PC-9 (cell line): ENCODE measurements around the gene C3orf20. TPM values are rescaled to one million over a fixed set of nuclear protein-coding genes. Genes with fewer than 3 reads are reported as not detected.

Source experiments
- BruUV-seq: library from RNA; stranded (reverse); fragments of 400-500 nt; replicated peaks from 2 replicates; lab custom pipeline; 2021; lab: Mats Ljungman, UMichigan
- CTCF ChIA-PET: fragments of 300-600 bp; sonication (Branson Sonifier 250); formaldehyde crosslinking; loops from one replicate; lab custom pipeline; 2022; ENCODE audit warnings: antibody characterized with exemption; lab: Charles Lee
- POLR2A ChIA-PET: fragments of 300-600 bp; sonication (Branson Sonifier 250); formaldehyde crosslinking; loops from one replicate; lab custom pipeline; 2022; ENCODE audit warnings: antibody characterized with exemption; ENCODE audit not compliant: unreplicated experiment; lab: Charles Lee
- DNase-seq, 2 experiments: peaks; one replicate each; pipeline versions ENCODE4 v3.0.0 to v3.0.0-alpha.2; 2015 to 2022; ENCODE audit warnings: mixed read lengths in 1 of 2
- H2AFZ ChIP-seq: fragments of 200-600 bp; sonication (generic); 2 replicates; pipeline ENCODE4 v1.8.1; 2017; ENCODE audit warnings: antibody characterized with exemption
- H3F3A ChIP-seq: fragments of 200-600 bp; sonication (generic); 2 replicates; pipeline ENCODE4 v1.8.1; 2017; ENCODE audit warnings: antibody characterized with exemption, mild to moderate bottlenecking, low read depth; ENCODE audit not compliant: insufficient read depth
- H3K27ac ChIP-seq: fragments of 200-600 bp; sonication (generic); 2 replicates; pipeline ENCODE4 v1.6.1; 2016; ENCODE audit warnings: mixed run types
- H3K27me3 ChIP-seq: fragments of 200-600 bp; sonication (generic); 2 replicates; pipeline ENCODE4 v1.6.1; 2016; ENCODE audit warnings: low read depth, mixed run types; ENCODE audit not compliant: insufficient read depth
- H3K36me3 ChIP-seq: fragments of 200-600 bp; sonication (generic); 2 replicates; pipeline ENCODE4 v1.6.1; 2016; ENCODE audit warnings: low read depth, mixed run types
- H3K4me1 ChIP-seq: fragments of 200-600 bp; sonication (generic); replicated peaks from 2 replicates; pipeline ENCODE4 v1.6.1; 2016; ENCODE audit warnings: mixed run types; ENCODE audit not compliant: insufficient read depth
- H3K4me2 ChIP-seq: fragments of 200-600 bp; sonication (generic); 2 replicates; pipeline ENCODE4 v1.6.1; 2017; ENCODE audit warnings: mixed run types
- H3K4me3 ChIP-seq: fragments of 200-600 bp; sonication (generic); 2 replicates; pipeline ENCODE4 v1.6.1; 2016; ENCODE audit warnings: mixed run types
- H3K79me2 ChIP-seq: fragments of 200-600 bp; sonication (generic); 2 replicates; pipeline ENCODE4 v1.6.1; 2017; ENCODE audit warnings: low read depth, mixed run types
- H3K9me2 ChIP-seq: fragments of 200-600 bp; sonication (generic); 2 replicates; pipeline ENCODE4 v1.8.1; 2017; ENCODE audit warnings: mild to moderate bottlenecking; ENCODE audit not compliant: insufficient read depth
- H3K9me3 ChIP-seq: fragments of 200-600 bp; sonication (generic); 2 replicates; pipeline ENCODE4 v1.8.1; 2016; ENCODE audit warnings: low read depth; ENCODE audit not compliant: insufficient read depth
- H4K20me1 ChIP-seq: fragments of 200-600 bp; sonication (generic); 2 replicates; pipeline ENCODE4 v1.8.1; 2017; ENCODE audit not compliant: insufficient read depth
- EZH2 ChIP-seq: fragments of 200-600 bp; sonication (generic); IDR thresholded peaks from 2 replicates; pipeline ENCODE4 v1.8.0; 2017; ENCODE audit warnings: antibody characterized with exemption, low read depth
- intact Hi-C: fragments of 100-400 bp; cut with micrococcal nuclease; formaldehyde crosslinking; loops from one replicate; pipeline ENCODE4 v1.10.0; 2022; ENCODE audit not compliant: unreplicated experiment
- total RNA-seq: library from RNA; stranded (reverse); gene quantifications from 2 replicates; pipeline ENCODE4 v1.2.3, GENCODE V29; 2021
- TF ChIP-seq, protein P1 (sequence below): fragments of 200-600 bp; sonication (generic); conservative IDR thresholded peaks from 2 replicates; pipeline ENCODE4 v1.6.1; 2017; ENCODE audit warnings: mixed run types, antibody characterized with exemption, mild to moderate bottlenecking, moderate library complexity

Gene C3orf20
- total RNA-seq, 1 experiment from 2014 or later, result not detected

DNA sequence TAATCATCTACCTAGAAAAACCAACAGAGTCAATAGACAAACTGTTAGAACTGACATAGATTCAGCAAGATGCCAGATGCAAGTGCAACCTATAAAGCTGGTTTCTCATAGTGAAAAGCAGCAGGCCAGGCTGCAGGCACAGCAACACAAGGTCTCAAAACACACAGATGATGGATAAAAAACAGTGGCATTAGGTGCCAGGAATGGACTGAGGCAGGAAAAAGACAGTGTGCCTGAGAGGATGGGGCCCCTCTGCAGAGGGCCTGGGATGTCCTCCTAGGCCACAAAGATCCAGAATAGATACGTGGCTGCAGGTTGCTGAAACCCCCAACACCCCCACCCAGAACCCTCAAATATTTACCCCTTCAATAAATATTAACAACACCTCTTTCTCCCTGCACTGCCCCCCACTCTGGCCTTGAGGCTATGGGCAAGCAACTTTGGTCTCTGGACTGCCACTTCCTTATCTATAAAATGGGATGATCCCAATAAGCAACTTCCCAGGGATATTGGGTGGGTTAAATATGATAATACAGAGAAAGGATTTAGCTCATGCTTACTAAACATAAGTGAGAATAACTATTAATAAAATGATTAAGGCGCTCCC is 108.6 kb downstream of the C3orf20 start:
- Histone ChIP-seq H3K79me2 (no peaks in the 10 kb centered on the region), H3F3A (no peaks in the 10 kb centered on the region), H3K9me2 (no peaks in the 10 kb centered on the region), H3K36me3 (no peaks in the 10 kb centered on the region), H3K27me3 (peaks cover 4% of the 10 kb centered on the region; the same call in 1 of the 2 replicates), H3K27ac (no peak overlapping the region), H3K4me2 (no peak overlapping the region), H4K20me1 (peaks cover 6% of the 10 kb centered on the region; the same call in 1 of the 2 replicates), H3K4me3 (no peak overlapping the region), H3K4me1 (no peaks in the 10 kb centered on the region), H2AFZ (no peak overlapping the region), H3K9me3 (no peaks in the 10 kb centered on the region; the same call in 1 of the 2 replicates)
- TF ChIP-seq, protein P1, sequence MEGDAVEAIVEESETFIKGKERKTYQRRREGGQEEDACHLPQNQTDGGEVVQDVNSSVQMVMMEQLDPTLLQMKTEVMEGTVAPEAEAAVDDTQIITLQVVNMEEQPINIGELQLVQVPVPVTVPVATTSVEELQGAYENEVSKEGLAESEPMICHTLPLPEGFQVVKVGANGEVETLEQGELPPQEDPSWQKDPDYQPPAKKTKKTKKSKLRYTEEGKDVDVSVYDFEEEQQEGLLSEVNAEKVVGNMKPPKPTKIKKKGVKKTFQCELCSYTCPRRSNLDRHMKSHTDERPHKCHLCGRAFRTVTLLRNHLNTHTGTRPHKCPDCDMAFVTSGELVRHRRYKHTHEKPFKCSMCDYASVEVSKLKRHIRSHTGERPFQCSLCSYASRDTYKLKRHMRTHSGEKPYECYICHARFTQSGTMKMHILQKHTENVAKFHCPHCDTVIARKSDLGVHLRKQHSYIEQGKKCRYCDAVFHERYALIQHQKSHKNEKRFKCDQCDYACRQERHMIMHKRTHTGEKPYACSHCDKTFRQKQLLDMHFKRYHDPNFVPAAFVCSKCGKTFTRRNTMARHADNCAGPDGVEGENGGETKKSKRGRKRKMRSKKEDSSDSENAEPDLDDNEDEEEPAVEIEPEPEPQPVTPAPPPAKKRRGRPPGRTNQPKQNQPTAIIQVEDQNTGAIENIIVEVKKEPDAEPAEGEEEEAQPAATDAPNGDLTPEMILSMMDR, result no peak
- TF ChIP-seq EZH2, result no peak
- BruUV-seq, result no TSS peak
- intact Hi-C loops, result loop anchor here (5.0 kb wide), 1 partner anchor 581 kb away; no protein-coding TSS in a partner anchor
- ChIA-PET CTCF (no interaction called here), POLR2A (no interaction called here)
- no peak for DNase-seq

DNA sequence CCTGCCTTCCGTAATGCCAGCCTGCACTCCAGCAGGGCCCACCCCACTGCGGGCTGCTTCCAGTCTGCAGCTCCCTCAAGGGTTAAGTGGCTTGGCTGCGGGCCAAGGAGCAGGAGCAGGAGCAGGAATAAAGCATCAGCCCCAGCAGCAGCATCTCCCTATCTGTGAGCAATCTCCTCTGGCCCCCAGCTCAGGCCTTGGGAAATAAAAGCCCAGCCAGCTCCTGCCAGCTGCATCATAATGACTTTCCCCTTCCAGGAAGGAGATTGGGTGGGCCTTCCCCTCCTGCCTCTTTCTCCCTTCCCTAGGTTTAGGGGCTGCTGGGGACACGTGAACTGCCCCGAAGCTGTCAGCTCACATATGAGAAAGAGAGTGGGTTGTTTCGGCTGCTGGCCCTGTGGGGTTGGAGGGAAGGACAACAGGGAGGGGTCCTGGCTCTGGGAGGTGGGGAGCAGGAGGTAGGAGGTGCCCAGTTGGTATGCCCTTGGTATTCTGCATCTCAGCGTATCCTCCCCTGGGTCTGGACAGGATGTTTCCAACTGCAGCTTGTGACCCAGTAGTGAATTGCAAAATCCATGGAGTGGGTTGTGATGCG is 109.2 kb downstream of the C3orf20 start:
- Histone ChIP-seq H2AFZ (no peak overlapping the region), H3K4me3 (no peak overlapping the region), H3K27me3 (peaks cover 4% of the 10 kb centered on the region; the same call in 1 of the 2 replicates), H4K20me1 (peaks cover 6% of the 10 kb centered on the region; the same call in 1 of the 2 replicates), H3F3A (no peaks in the 10 kb centered on the region), H3K9me2 (no peaks in the 10 kb centered on the region), H3K4me2 (no peak overlapping the region), H3K4me1 (no peaks in the 10 kb centered on the region), H3K36me3 (no peaks in the 10 kb centered on the region), H3K27ac (no peak overlapping the region), H3K79me2 (no peaks in the 10 kb centered on the region), H3K9me3 (no peaks in the 10 kb centered on the region)
- ChIA-PET CTCF (no interaction called here), POLR2A (no interaction called here)
- no peak for TF ChIP-seq EZH2
- TF ChIP-seq, protein P1, result no peak
- intact Hi-C loops, result loop anchor here (5.0 kb wide), 1 partner anchor 582 kb away; no protein-coding TSS in a partner anchor
- no TSS peak for BruUV-seq
- DNase-seq, result no peak

DNA sequence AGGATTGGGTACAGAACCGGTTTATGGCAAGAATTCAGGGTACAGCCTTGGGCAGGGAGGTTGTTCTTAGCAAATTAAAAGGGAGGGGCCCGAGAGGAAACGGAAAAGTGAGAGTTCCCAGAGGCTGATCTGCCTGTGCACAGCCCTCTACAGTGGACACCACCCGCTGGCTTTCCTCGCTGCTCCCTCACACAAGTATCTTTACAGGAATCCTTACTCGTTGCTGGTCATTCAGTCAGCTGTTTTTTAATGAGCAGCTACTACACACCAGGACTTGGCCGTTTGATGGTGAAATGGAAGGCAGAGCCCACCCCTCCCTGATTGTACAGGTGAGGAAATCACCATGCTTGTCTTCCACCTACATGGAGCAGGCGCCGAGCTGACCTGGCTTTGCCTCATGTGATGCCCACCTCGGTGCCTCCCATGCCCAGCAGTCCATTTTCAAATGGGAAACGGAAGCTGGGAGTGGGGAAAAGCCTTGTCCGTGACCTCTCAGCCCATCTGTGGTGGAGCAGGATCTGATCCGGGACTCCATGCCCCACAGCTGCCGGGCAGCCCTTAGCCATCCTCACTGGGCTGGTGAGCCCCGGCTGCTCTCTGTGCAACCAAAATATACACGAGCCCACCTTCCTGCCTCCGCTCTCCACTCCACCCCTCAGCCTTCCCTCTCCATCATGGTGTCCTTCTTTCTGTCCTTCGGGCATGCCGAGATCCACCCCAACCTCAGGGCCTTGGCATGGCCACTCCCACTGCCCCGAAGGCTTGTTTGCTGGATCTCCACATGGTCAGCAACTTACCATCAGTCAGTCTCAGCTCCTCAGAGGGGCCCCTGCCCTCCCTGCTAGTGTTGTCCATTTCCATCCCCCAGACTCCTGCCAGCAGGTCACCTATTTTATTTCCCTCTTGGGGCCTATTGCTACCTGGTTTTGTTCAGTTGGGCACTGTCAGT is 110.5 kb downstream of the C3orf20 start:
- intact Hi-C loops, result no loop called here
- no peaks in the 10 kb centered on the region for H3K4me1 ChIP-seq
- H3K9me3 ChIP-seq, result no peaks in the 10 kb centered on the region
- peaks cover 4% of the 10 kb centered on the region; the same call in 1 of the 2 replicates for H3K27me3 ChIP-seq
- CTCF ChIA-PET, result no interaction called here
- no peak overlapping the region for H3K4me3 ChIP-seq
- H3K79me2 ChIP-seq, result no peaks in the 10 kb centered on the region
- H4K20me1 ChIP-seq, result peaks cover 6% of the 10 kb centered on the region; the same call in 1 of the 2 replicates
- no peak overlapping the region for H2AFZ ChIP-seq
- POLR2A ChIA-PET, result no interaction called here
- no peaks in the 10 kb centered on the region for H3K36me3 ChIP-seq
- H3K27ac ChIP-seq, result no peak overlapping the region
- no TSS peak for BruUV-seq
- no peaks in the 10 kb centered on the region for H3K9me2 ChIP-seq
- DNase-seq, result no peak
- H3F3A ChIP-seq, result no peaks in the 10 kb centered on the region
- no peak overlapping the region for H3K4me2 ChIP-seq
- TF ChIP-seq EZH2, result no peak
- TF ChIP-seq, protein P1, result no peak
